CD14-positive monocyte (primary cell): ENCODE results near the gene MOB3B. TPM values are rescaled to one million over a fixed set of nuclear protein-coding genes. Genes with fewer than 3 reads are reported as not detected.

Experiments used
- DNase-seq, 3 donors: peaks; one replicate each; pipeline ENCODE4 v3.0.0-alpha.2; 2011 to 2022
- H2AFZ ChIP-seq: 2 replicates; pipeline ENCODE4 v1.6.0; 2012; ENCODE audit warnings: mild to moderate bottlenecking, low read depth, low read length, inconsistent platforms; ENCODE audit not compliant: insufficient read depth, poor library complexity, severe bottlenecking
- H3K27ac ChIP-seq, 2 donors: 1 replicate in 1 of 2; 2 replicates in 1 of 2; pipeline ENCODE4 v1.5.1; 2012 to 2013; ENCODE audit warnings: low read length in 2 of 2, control low read depth in 1 of 2, inconsistent platforms in 1 of 2, low read depth in 1 of 2, mild to moderate bottlenecking in 1 of 2
- H3K27me3 ChIP-seq, 2 donors: one replicate each; pipeline versions ENCODE4 v1.6.0 to v1.6.1; 2011 to 2013; ENCODE audit warnings: low read length in 2 of 2; ENCODE audit not compliant: control insufficient read depth in 2 of 2, insufficient read depth in 2 of 2
- H3K36me3 ChIP-seq, 2 donors: replicated peaks in 1 of 2; 1 replicate in 1 of 2; 2 replicates in 1 of 2; pipeline versions ENCODE4 v1.5.1 to v1.6.1; 2012 to 2013; ENCODE audit warnings: low read length in 2 of 2, control low read depth in 1 of 2, inconsistent platforms in 1 of 2, mild to moderate bottlenecking in 1 of 2; ENCODE audit not compliant: insufficient read depth in 2 of 2, control insufficient read depth in 1 of 2
- H3K4me1 ChIP-seq, 2 donors: 1 replicate in 1 of 2; 2 replicates in 1 of 2; pipeline versions ENCODE4 v1.5.1 to v1.6.1; 2012 to 2013; ENCODE audit warnings: low read length in 2 of 2, control low read depth in 1 of 2, inconsistent platforms in 1 of 2, mild to moderate bottlenecking in 1 of 2, moderate library complexity in 1 of 2; ENCODE audit not compliant: insufficient read depth in 2 of 2, control insufficient read depth in 1 of 2
- H3K4me2 ChIP-seq: replicated peaks from 2 replicates; pipeline ENCODE3; 2012; ENCODE audit warnings: low read length, moderate library complexity, mild to moderate bottlenecking; ENCODE audit not compliant: poor library complexity, severe bottlenecking; ENCODE audit errors: extremely low read depth
- H3K4me3 ChIP-seq, 3 experiments: fragments of 200-600 bp in 1 of 3; sonication (generic) in 1 of 3; replicated peaks in 1 of 3; 1 replicate in 2 of 3; 2 replicates in 1 of 3; pipeline ENCODE4 v1.5.1; 2011 to 2013; ENCODE audit warnings: low read length in 3 of 3, mild to moderate bottlenecking in 3 of 3, control low read depth in 2 of 3, low read depth in 2 of 3, inconsistent platforms in 1 of 3, moderate library complexity in 1 of 3
- H3K79me2 ChIP-seq: 2 replicates; pipeline ENCODE4 v1.6.0; 2012; ENCODE audit warnings: mild to moderate bottlenecking, control low read depth, inconsistent platforms, low read length, moderate library complexity; ENCODE audit not compliant: insufficient read depth
- H3K9ac ChIP-seq: 2 replicates; pipeline ENCODE4 v1.6.0; 2017; ENCODE audit warnings: low read length, mild to moderate bottlenecking; ENCODE audit not compliant: insufficient read depth, poor library complexity, severe bottlenecking
- H3K9me3 ChIP-seq, 2 donors: replicated peaks in 1 of 2; 1 replicate in 1 of 2; 2 replicates in 1 of 2; pipeline versions ENCODE4 v1.5.1 to v1.6.1; 2012 to 2013; ENCODE audit warnings: low read length in 2 of 2, control low read depth in 1 of 2; ENCODE audit not compliant: control insufficient read depth in 1 of 2, insufficient read depth in 1 of 2
- H4K20me1 ChIP-seq: 2 replicates; pipeline ENCODE4 v1.6.0; 2012; ENCODE audit warnings: mild to moderate bottlenecking, low read length, control low read depth, moderate library complexity; ENCODE audit not compliant: insufficient read depth
- H3K27ac Mint-ChIP-seq, 7 donors: one replicate each; pipeline ENCODE4 v1.8.0; 2020; ENCODE audit warnings: mild to moderate bottlenecking in 7 of 7, mixed read lengths in 7 of 7, moderate library complexity in 6 of 7, inconsistent platforms in 2 of 7
- H3K27me3 Mint-ChIP-seq, 3 donors: one replicate each; pipeline ENCODE4 v1.8.0; 2021 to 2022; ENCODE audit warnings: low read depth in 3 of 3, mild to moderate bottlenecking in 3 of 3, mixed read lengths in 3 of 3, moderate library complexity in 3 of 3, inconsistent platforms in 1 of 3
- H3K36me3 Mint-ChIP-seq, 2 donors: one replicate each; pipeline ENCODE4 v1.8.0; 2020; ENCODE audit warnings: mixed read lengths in 2 of 2, inconsistent platforms in 1 of 2, mild to moderate bottlenecking in 1 of 2
- H3K4me1 Mint-ChIP-seq: one replicate; pipeline ENCODE4 v1.8.0; 2020; ENCODE audit warnings: mild to moderate bottlenecking, mixed read lengths
- H3K4me3 Mint-ChIP-seq, 2 donors: one replicate each; pipeline ENCODE4 v1.8.0; 2020; ENCODE audit warnings: mild to moderate bottlenecking in 2 of 2, mixed read lengths in 2 of 2, moderate library complexity in 1 of 2
- H3K9me3 Mint-ChIP-seq, 7 donors: one replicate each; pipeline ENCODE4 v1.8.0; 2020 to 2022; ENCODE audit warnings: mixed read lengths in 7 of 7, mild to moderate bottlenecking in 6 of 7, moderate library complexity in 6 of 7, inconsistent platforms in 2 of 7
- WGBS: methylation state at CpG from one replicate; pipeline ENCODE4 v1.1.5; 2013; ENCODE audit warnings: missing lambda C conversion rate; ENCODE audit not compliant: insufficient coverage; 5-methylcytosine and 5-hydroxymethylcytosine counted together
- intact Hi-C, 2 donors: fragments of 100-400 bp; cut with micrococcal nuclease; formaldehyde crosslinking; loops; one replicate each; pipeline versions ENCODE4 v1.15.0 to v1.15.1; 2023
- polyA plus RNA-seq, 3 donors: library from polyadenylated mRNA; depleted of rRNA in 1 of 3; unstranded in 2 of 3; stranded (reverse) in 1 of 3; fragments of 300-500 nt in 2 of 3; fragments of >200 nt in 1 of 3; fragmentation: Illumina TruSeq in 2 of 3; gene quantifications; 1 replicate in 2 of 3; 2 replicates in 1 of 3; pipeline ENCODE4 v1.2.3, GENCODE V29; 2012 to 2021
- TF ChIP-seq, protein P1 (sequence below): fragments of 200-600 bp; IDR thresholded peaks from one replicate; pipeline ENCODE4 v1.8.0; 2022; ENCODE audit warnings: antibody characterized with exemption, mild to moderate bottlenecking

MOB3B gene
- polyA plus RNA-seq, 3 donors = 1.2 to 2.2 (median 1.4) TPM

DNA sequence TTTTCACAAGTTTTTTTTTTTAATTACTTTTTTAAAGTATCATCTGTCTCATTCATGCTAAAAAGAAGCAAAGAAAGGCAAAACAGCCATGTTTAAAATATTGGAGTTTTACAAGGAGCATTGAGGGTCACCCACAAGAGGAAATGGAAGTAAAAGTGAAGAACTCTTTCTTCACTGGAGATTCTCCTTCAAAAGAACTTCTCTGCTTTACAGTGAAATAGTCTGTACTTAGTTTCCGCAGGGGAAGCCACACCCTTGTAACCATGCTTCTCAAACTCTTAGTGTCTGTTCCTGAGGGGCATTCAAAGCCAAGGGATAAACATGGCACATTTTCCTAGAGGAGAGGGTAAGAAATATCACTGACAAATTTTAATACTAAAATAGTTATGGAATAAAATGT, 35.1 kb upstream of the MOB3B start:
- TF ChIP-seq, protein P1, sequence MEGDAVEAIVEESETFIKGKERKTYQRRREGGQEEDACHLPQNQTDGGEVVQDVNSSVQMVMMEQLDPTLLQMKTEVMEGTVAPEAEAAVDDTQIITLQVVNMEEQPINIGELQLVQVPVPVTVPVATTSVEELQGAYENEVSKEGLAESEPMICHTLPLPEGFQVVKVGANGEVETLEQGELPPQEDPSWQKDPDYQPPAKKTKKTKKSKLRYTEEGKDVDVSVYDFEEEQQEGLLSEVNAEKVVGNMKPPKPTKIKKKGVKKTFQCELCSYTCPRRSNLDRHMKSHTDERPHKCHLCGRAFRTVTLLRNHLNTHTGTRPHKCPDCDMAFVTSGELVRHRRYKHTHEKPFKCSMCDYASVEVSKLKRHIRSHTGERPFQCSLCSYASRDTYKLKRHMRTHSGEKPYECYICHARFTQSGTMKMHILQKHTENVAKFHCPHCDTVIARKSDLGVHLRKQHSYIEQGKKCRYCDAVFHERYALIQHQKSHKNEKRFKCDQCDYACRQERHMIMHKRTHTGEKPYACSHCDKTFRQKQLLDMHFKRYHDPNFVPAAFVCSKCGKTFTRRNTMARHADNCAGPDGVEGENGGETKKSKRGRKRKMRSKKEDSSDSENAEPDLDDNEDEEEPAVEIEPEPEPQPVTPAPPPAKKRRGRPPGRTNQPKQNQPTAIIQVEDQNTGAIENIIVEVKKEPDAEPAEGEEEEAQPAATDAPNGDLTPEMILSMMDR = no peak
- H2AFZ ChIP-seq = no peak overlapping the region
- peak overlapping the region; percentile 87 to 96 (median 92) for H3K27ac Mint-ChIP-seq
- H3K27me3 Mint-ChIP-seq = no peaks in the 10 kb centered on the region
- peak in 2 of 3 donors; percentile 41 to 69 for DNase-seq
- H3K4me3 Mint-ChIP-seq = peak overlapping the region; percentile 24 to 76
- no peaks in the 10 kb centered on the region for H3K27me3 ChIP-seq
- H3K9ac ChIP-seq = peak overlapping the region; percentile 29
- H3K4me1 ChIP-seq = peaks cover 63 to 72% of the 10 kb centered on the region in 2 donors
- peak overlapping the region; percentile 26 to 67 (median 32) for H3K4me3 ChIP-seq
- no peaks in the 10 kb centered on the region for H3K9me3 ChIP-seq
- peaks cover 38 to 68% of the 10 kb centered on the region in 2 donors for H3K36me3 ChIP-seq
- WGBS = no CpG with 5 or more reads among the region's 1 CpG
- peaks cover 0 to 4% (median 0%) of the 10 kb centered on the region in 7 donors for H3K9me3 Mint-ChIP-seq
- H4K20me1 ChIP-seq = no peaks in the 10 kb centered on the region
- peak overlapping the region; percentile 32 to 85 for H3K27ac ChIP-seq
- H3K4me2 ChIP-seq = peak overlapping the region; percentile 73
- intact Hi-C loops = loop anchor here in 1 of 2 donors (1.0 kb wide), 1 partner anchor 8 kb away; no protein-coding TSS in a partner anchor
- H3K4me1 Mint-ChIP-seq = peaks cover 61% of the 10 kb centered on the region
- H3K79me2 ChIP-seq = peaks cover 85% of the 10 kb centered on the region
- H3K36me3 Mint-ChIP-seq = peaks cover 53 to 61% of the 10 kb centered on the region in 2 donors

DNA sequence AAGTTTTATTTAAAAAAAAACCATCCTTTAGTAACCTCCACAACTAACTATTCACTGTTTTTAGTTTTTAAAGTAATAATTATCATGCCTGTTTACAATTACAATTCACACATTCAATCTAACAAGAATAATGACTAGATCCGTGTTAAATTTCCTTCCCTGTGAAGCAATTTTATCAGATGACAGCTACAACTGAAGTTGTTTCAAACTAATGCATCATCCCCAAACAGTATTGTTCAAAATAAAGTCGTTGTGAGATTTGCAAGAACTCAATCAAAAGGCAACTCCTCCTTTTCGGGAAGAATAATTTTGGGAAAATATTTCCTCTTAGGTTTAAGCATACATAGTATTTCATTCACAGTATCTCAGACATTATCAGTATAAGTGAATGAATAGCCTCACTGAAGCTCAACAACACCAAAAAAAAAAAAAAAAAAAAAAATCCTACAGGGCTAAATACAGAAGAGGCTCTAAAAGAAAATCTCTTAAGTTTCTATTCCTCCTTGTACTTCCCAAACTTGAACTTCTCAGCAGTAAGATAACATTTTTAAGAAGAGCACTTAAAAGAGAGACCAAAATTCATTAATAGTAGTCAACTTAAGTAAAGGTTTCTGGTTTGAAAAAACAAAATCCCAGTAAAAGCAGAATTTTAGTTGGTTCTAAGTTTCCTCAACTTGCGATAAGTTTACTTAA, 34.3 kb upstream of the MOB3B start:
- Mint-ChIP-seq H3K4me1 (peaks cover 61% of the 10 kb centered on the region), H3K36me3 (peaks cover 61 to 68% of the 10 kb centered on the region in 2 donors), H3K27me3 (no peaks in the 10 kb centered on the region), H3K9me3 (peaks cover 0 to 4% (median 0%) of the 10 kb centered on the region in 7 donors), H3K27ac (peak overlapping the region; percentile 87 to 96 (median 92)), H3K4me3 (peak overlapping the region in 1 of 2 donors; percentile 76)
- Histone ChIP-seq H3K27me3 (no peaks in the 10 kb centered on the region), H4K20me1 (no peaks in the 10 kb centered on the region), H3K4me3 (peak overlapping the region; percentile 26 to 67 (median 32)), H3K27ac (peak overlapping the region; percentile 32 to 85), H3K4me2 (peak overlapping the region; percentile 73), H3K36me3 (peaks cover 45 to 76% of the 10 kb centered on the region in 2 donors), H3K9ac (peak overlapping the region; percentile 29), H2AFZ (no peak overlapping the region), H3K79me2 (peaks cover 83% of the 10 kb centered on the region), H3K4me1 (peaks cover 58 to 66% of the 10 kb centered on the region in 2 donors), H3K9me3 (no peaks in the 10 kb centered on the region)
- intact Hi-C loops = loop anchor here in 1 of 2 donors (1.0 kb wide), 1 partner anchor 8 kb away; no protein-coding TSS in a partner anchor
- TF ChIP-seq, protein P1 = no peak
- no CpG with 5 or more reads among the region's 4 CpGs for WGBS
- peak in 2 of 3 donors; percentile 33 to 41 for DNase-seq
